HG03520 (cell line): ENCODE results near the gene PIK3R4.

Source experiments
- ATAC-seq: cut with Tn5 transposase; IDR thresholded peaks from one replicate; pipeline ENCODE4 v1.9.1; 2021; ENCODE audit warnings: mild to moderate bottlenecking, moderate library complexity; ENCODE audit not compliant: unreplicated experiment

PIK3R4 gene

GRCh38 chr3:130692455-130692854, 54.2 kb downstream of the PIK3R4 start:
- no peak for ATAC-seq

DNA sequence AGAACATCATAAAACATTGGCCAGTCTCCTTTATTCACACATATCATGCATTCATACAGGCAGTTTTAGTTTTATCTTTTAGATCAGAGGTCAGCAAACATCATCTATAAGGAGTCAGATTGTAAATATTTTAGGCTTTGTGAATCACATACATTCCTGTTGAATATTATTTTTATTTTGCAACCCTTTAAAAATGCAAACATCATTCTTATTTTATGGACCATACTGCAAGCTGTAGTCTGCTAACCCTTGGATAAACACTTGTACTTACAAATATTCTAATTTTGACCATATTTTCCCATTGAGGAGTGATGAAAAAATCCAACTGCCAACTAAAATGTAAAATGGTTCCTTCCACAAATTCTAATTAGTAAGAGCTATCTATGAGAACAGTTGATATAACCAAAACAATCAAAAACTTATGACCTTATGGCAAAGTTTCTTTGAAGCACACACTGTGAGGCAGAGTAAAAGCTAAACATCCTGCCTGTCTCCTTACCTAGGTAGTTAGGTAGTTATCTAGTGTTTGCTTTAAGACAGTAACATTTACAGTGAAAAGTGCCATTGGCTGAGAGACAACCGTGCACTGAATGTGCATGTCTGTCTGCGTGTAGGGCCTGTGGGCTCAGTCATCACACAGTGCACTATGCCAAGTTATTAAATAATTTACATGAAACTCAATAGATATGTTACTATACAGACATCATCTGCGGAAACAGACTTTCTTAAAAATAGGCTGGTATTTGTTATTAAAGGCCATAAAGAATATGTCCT, 57.7 kb downstream of the PIK3R4 start:
- no peak for ATAC-seq

- ATAC-seq: no peak
These were observed 58.5 kb downstream of the PIK3R4 start for GRCh38 chr3:130688015-130688688.

- ATAC-seq: no peak
These were observed 59.3 kb downstream of the PIK3R4 start for GRCh38 chr3:130687327-130687726.

DNA sequence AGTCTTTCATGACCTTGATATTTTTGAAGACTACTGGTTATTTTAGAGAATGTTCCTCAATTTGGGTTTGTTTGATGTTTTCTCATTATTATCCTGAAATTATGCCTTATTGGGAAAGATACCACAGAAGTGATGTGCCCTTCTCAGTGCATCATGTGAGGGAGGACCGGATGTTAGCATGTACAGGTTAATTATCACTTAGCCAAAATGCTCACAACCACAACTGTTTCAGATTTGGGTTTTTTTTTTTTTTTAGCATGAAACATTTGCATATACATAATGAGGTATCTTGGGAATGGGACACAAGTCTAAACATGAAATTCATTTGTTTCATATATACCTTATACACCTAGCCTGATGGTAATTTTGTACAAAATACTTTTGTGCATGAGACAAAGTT, 59.8 kb downstream of the PIK3R4 start:
- ATAC-seq: no peak

DNA sequence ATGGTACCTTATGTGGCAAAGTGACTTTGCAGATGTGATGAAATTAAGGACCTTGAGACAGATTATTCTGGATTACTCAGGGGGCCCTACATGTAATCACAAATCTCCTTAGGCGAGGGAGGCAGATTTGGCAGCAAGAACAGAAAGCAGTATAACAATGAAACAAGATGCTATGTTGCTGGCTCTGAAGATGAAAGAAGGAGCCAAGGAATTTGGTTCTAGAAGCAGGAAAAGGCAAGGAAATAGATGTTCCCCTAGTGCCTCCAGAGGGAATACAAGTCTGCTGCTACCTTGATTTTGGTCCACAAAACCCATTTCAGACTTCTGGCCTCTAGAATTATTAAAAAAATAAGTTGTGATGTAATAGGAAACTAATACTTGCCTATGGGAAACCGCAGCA, 64.5 kb downstream of the PIK3R4 start:
- no peak for ATAC-seq

DNA sequence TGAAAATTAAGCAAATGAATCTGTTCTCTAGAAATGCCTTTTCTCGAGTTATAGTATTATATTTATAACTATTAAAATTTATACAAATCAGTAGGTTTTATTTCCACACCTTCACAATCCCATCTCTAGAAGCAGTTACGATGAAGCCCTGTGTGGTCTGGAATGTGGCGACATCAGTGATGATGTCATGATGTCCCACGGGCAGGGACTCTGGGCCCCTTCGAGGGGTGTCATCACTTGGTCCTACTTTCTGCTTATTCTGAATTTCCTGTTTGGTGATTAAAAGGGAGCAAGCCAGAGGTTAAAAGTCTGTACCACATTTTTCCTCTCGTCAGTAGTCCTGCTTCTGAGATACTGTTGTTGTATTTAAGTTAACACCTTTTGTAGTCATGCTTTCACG, 67.4 kb downstream of the PIK3R4 start:
- ATAC-seq: no peak

DNA sequence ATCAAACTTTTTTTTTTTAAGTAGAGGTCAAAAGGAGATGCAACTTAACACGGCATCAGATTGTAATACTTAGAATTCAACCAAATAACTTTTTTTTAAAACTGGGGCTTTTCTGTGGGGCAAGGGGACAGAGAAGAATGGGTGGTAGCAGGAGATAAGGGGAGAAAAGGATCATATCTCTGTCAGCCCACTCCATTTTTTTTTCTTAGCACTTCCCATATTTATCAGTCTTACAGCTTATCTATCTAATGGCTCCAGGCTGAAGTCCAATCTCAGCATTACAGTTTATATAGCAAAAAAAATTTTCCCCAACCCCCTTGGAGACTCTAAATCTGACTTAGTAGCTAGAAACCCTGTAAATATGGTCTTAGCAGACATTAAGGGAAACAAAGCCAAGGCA, 69.3 kb downstream of the PIK3R4 start:
- ATAC-seq: no peak

DNA sequence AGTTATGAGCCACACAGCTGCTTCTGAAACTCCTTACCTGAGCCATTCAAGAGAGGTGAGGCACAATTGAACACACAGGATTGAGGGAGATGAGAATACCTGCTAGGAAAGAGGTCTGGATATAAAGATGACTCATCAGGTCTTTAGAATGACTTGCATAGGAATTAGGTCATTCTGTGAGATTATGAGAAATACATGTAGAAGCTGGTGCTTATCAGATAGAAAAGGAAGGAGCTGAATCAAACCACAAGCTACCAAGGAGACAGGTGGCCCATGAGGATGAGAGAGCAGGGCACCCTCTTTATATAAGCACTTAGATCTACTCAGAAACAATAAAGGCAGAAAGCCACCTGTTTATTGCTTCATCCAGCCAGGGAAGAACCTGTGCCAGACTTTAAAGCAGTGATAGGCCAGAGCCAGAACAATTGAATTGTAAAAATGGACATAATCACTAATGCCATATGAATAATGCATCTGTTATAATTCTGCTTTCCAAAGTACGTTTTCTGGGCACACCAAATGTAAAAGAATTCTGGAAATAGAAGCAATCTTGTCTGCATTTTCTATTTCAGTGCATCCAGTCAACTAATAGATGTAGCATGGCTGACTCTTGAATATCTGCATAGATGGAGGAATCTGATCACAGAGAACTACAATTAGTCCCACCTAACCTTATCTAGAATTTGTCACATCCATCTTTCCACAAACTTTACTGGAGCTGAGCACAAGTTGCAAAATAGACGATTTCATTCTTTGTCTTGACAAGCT, 74.9 kb downstream of the PIK3R4 start:
- no peak for ATAC-seq

DNA sequence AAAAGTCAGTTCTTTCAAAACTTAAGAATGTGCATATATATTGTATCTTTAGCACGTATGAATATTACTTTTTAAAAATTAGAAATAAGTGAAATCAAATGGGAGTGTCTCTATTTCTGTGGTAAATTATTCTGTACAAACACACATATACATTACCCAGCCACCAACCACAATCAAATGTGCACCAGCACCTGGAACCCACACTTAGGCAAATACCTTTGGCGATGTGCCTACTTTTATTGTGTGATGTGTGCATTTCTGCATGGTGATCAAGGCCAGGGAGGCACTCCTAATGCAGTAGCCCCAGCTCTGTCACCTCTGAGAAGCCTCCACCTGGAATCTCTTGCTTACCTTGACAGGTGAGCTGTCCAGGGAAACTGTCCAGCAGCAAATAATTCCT, 76.9 kb downstream of the PIK3R4 start:
- ATAC-seq: no peak

- ATAC-seq: no peak
These were observed 83.5 kb downstream of the PIK3R4 start for GRCh38 chr3:130663092-130663491.

- ATAC-seq: no peak
These were observed 84.1 kb downstream of the PIK3R4 start for GRCh38 chr3:130662501-130662996.

- no peak for ATAC-seq
These were observed 85.3 kb downstream of the PIK3R4 start for GRCh38 chr3:130661140-130661891.

DNA sequence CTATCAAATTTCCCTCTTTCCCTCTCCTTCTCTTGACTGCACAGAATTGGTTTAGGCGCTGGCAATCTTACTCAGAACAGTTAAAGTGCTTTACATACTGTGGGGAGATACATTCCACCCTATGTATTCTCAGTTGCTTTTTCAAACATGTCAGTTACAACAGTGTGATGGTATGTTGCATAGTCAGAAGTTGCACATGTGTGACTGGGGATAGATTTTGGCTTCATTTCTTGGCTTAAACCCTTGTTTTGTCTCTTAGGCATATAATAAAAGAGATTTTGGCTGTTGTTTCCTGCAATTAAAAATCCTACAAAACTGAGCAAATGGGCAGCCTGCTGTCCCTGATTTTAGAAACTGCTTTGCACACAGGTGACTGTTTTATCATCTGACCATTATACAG, 86.7 kb downstream of the PIK3R4 start:
- no peak for ATAC-seq

DNA sequence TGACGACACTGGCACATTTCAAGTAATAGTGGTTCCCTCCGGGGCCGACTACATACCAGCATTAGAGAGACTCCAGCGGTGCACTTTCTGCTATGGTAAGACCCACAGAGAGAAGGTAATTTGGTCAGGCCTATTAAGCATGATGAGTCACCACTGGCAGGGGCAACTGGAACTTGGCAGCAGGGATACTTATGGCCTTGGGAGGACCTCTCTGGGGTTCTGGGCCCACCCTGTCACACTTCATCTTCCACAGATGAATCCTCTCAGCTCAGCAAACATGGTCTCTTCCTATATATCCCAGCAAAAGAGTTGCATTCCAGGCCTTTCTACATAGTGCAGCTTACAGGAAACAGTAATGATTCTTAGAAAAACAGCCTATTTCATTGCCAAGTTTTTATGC, 88.0 kb downstream of the PIK3R4 start:
- no peak for ATAC-seq

DNA sequence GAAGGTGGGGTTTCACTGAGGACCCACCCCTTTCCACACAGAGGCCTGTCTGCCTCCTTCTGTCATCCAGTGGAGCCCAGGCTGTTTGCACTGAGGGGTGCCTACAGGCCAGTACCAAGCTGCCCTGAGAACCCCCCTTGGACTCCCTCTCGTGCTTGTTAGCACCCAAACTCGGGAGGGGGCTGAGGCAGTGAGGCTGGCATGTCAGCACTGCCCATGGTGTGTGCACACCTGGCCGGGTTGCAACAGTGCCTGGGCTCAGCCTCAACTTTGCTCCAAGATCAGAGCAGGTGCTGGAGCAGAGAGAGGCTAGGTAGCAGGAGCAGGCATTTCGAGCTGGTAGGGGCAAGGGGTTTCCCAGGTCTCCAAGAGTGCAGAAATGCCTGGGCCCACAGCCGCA, 90.0 kb downstream of the PIK3R4 start:
- ATAC-seq: no peak

DNA sequence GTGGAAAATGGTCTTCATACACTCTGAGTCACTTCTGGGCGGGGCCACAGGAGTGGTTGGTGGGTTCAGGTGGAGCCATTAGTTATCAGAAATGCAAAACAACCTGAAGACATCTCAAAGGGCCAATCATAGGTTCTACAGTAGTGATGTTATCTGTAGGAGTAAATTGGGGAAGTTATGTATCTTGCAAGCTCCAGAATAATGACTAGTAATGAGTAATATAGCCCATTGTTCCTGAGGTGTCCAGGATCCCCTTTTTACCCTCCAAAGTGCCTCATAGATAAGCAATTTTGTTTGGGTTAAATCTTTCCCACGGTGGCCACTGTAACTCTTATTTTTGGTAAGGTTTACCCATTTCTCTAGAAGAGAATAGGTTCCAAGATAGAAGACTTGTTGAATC, 91.7 kb downstream of the PIK3R4 start:
- no peak for ATAC-seq

- ATAC-seq: no peak
These were observed 92.5 kb downstream of the PIK3R4 start for GRCh38 chr3:130654091-130654490.

GRCh38 chr3:130649061-130649654, 97.5 kb downstream of the PIK3R4 start:
- no peak for ATAC-seq

- ATAC-seq: no peak
These were observed 98.3 kb downstream of the PIK3R4 start for GRCh38 chr3:130648293-130648692.

DNA sequence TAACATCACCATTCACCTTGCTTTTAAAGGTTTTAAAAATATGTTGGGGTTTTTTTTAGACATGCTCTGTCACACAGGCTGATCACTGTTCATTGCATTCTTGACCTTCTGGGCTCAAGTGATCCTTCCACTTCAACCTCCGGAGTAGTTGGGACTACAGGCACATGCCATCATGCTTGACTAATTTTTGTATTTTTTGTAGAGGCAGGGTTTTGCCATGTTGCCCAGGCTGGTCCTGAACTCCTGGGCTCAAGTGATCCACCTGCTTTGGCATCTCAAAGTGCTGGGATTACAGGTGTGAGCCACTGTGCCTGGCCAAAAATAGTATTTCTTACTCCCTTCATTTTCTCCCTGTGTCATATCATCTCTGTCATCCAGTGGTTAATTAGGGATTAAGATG, 101.4 kb downstream of the PIK3R4 start:
- ATAC-seq: no peak
